T-helper 1 cell (primary cell): ENCODE results near the gene PSMC3.

Experiments used
- DNase-seq, 5 donors: peaks; one replicate each; pipeline ENCODE4 v3.0.0-alpha.2; 2012 to 2020

PSMC3 gene

GRCh38 chr11:47413351-47413750 lies 12.9 kb downstream of the PSMC3 start:
- DNase-seq = no peak

DNA sequence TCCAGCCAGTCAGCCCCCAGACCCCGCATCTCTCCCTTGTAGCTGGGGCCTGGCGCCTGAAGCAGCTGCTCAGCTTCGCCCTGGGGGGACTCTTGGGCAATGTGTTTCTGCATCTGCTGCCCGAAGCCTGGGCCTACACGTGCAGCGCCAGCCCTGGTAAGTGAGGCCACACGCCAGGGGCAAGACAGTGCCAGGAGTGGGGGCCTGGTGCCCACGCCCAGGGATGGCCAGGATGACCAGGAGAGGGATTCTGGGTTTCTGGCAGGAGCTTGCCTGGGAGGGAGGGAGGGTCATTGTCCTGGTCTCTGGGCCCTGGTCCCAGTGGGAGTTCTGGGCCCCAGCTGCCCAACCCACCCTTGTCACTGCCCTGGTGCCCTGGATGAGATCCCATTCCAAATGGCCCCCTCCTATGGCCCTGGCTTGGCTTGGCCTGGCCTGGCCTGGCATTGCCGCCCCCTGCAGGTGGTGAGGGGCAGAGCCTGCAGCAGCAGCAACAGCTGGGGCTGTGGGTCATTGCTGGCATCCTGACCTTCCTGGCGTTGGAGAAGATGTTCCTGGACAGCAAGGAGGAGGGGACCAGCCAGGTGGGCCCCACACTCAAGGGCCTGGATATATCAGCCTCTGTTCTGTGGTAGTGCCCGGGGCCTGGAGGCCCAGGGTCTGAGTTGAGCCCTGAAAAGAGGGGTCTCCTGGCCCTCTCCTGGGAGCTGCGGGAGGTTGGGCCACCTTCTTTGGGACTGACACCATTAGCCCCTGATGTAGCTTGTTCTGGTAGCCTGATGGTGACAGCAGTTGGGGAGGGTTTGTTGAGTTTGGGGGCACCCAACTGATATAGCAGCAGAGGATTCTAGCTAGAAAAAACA lies 14.1 kb downstream of the PSMC3 start:
- DNase-seq = peak in 4 of 5 donors; percentile 35 to 54 (median 40)

GRCh38 chr11:47410370-47411264 lies 15.6 kb downstream of the PSMC3 start:
- DNase-seq = no peak

GRCh38 chr11:47409440-47410369 lies 16.5 kb downstream of the PSMC3 start:
- DNase-seq = no peak

GRCh38 chr11:47408598-47409439 lies 17.4 kb downstream of the PSMC3 start:
- DNase-seq = no peak

DNA sequence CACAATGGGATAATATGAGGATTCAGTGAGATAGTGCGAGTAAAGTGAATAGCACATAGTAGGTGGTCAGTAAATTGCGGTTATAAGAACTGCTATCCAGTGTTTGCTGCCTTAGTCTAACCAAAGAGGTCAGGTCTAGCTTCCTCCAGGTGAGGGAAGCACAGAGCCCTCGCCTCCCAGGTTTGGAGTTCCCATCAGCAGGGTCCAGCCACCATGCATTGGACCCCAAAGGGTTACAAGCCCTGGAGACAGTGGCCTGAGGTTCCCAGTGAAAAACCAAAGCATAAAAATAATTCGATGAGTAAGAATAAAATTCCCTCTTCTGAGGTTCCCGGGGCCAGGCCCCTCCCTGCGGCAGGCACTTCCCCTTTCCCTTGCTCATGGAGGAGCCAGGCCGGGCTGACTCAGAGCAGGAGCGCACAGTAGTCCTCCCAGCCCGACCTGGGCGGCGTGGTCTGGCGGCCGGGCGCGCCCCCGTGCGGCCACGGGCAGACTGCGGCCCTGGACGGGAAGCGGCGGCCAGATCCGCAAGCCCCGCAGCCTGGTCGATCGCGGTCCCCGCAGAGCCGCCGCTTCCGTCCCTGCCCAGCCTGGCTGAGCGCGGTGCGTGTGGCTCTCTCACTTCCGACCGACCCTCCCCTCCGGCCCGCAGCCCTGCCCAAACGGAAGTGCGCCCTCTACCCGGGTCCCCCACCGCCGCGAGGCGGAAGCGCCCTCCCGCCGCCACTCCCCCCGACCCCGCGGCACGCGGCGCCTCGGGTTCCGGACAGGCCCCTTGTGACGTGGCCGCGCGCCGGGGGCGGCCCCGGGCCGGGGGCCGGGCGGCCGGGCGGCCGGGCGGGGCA lies 18.3 kb downstream of the PSMC3 start, which contains the start of gene SLC39A13:
SLC39A13 (plus strand) TSS at position 845 of the 845 bp plus-strand sequence. CDS start 1,505 bp downstream, outside the sequence.
- peak; percentile 83 to 93 (median 85) for DNase-seq

DNA sequence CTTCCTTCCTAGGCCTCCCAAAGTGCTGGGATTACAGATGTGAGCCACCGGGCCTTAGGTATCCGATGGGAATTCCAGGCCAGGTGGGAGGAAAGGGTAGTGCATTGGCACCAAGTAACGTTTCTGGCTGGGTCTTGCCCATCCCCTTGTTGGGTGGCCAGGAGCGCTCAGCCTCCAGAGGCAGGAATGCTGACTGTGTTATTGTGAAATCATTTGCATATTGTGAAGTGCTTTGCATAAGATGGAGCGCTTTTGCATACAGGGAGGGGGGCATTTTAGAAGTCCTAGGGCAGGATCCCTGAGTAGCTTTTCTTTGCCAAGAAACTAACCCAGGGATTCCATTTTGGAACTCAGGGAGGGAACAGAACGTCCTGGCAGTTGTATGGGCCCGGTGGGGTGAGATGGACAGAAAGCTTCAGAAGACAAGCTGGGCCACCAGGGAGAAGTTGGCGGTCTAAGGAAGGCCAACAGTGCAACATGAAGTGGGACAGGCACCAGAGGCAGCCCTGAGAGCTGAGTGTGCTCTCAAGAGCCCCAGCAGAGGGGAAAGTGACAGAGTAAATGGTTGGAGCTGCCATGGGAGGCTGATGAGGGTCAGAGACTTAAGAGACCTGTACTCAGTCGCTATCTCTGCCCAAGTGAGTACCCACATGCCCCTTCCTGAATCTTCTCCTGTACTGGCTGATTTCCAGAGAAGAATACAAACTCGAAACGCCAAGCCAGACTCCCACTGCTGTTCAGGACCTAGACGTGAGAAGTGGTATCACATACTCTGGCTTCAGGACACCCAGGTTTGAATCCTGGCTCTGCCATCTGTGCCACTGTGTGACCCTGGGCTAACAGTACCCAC lies 19.1 kb downstream of the PSMC3 start:
- no peak for DNase-seq

DNA sequence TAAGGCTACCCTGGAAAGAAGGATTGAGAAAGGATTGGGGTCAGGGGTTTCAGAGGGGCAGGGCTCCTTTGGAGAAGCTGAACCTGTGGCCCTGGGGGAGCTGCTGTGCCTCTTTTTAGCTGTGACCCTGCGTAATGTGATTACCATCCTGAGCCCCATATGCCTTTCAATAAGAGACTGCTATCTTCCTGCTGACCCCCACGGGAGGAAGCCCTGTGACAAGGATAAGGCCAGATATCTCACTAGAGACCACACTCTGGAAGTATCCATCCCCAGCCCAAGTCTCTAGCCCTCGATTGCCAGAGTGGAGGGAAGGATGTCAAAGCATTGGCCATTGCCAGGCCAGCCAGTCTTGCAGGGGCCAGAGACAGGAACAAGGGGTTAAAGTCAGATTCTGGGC lies 22.7 kb downstream of the PSMC3 start:
- no peak for DNase-seq

DNA sequence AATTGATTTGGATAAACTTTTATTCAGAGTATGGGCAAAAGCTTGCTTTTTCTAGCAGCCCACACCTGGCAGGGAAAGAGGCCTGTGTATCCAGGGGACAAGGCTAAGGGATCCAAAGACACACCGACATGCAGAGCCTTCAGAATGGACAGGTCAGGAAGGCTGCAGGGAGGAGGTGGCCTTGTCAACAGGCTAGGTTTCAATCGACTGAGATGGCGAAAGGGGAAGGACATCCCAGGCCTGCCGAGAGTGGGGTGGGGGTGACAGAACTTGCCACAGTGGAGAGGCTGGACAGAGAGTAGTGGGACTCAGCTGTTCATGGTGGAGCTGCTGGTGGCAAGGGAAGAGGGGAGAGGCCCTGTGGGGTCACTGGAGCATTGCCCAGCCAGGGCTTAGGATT lies 23.1 kb downstream of the PSMC3 start:
- no peak for DNase-seq

- no peak for DNase-seq
Measured at GRCh38 chr11:47400768-47401279, 25.4 kb downstream of the PSMC3 start.

- DNase-seq = peak in 3 of 5 donors; percentile 26 to 45 (median 27)
Measured at GRCh38 chr11:47399860-47400767, 26.1 kb downstream of the PSMC3 start.

GRCh38 chr11:47398551-47398950 lies 27.7 kb downstream of the PSMC3 start:
- DNase-seq = no peak

GRCh38 chr11:47398011-47398410 lies 28.2 kb downstream of the PSMC3 start:
- no peak for DNase-seq

DNA sequence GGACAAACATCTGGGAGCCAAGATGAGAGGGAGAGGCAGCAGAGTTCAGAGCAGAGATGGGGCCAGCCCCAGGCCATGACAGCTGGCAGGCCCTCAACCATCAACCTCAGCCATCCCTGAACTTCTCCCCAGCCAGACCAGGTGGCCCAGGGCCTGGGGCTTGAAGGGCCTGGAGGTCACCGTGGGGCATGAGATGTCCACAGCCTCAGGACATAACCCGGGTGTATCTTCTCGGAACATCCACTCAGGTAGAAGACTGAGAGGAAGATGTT lies 30.3 kb downstream of the PSMC3 start:
- no peak for DNase-seq

- DNase-seq = peak in 1 of 5 donors; percentile 11
Measured at GRCh38 chr11:47395223-47396048, 30.8 kb downstream of the PSMC3 start.

GRCh38 chr11:47394322-47395222 lies 31.7 kb downstream of the PSMC3 start:
- peak in 3 of 5 donors; percentile 32 to 85 (median 39) for DNase-seq

DNA sequence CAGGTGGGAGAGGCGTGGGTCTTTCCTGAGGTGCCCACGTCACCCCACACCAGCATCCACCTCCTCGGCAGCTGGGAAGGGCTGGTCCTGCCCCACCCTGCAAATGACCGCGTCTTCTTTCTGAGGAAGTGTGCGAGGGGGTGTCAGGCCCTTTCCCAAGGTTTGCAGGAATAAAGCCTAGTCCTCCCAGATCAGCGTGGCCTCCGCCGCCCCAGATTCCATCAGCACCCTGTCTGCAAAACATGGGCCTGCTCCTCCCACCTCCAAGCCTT lies 32.3 kb downstream of the PSMC3 start:
- no peak for DNase-seq
